Left lung (tissue), 10 donors: ENCODE results near the gene NPBWR2. TPM values are rescaled to one million over a fixed set of nuclear protein-coding genes. Genes with fewer than 3 reads are reported as not detected.

Source experiments
- ATAC-seq: fragments of 200-7000 bp; cut with Tn5 transposase; one replicate; pipeline ENCODE4 v1.9.1; 2020; ENCODE audit warnings: moderate library complexity
- DNase-seq, 4 donors: peaks; one replicate each; pipeline ENCODE4 v3.0.0-alpha.2; 2013 to 2020
- H3K27ac ChIP-seq, 2 donors: fragments of 200-600 bp; sonication (generic) in 1 of 2; one replicate each; pipeline versions ENCODE4 v1.5.0 to v1.8.0; 2020 to 2021
- H3K27me3 ChIP-seq, 2 donors: fragments of 200-600 bp; sonication (generic) in 1 of 2; one replicate each; pipeline versions ENCODE4 v1.5.0 to v1.8.0; 2020 to 2021
- H3K36me3 ChIP-seq, 2 donors: fragments of 200-600 bp; sonication (generic) in 1 of 2; one replicate each; pipeline versions ENCODE4 v1.5.0 to v1.8.0; 2020 to 2021
- H3K4me1 ChIP-seq, 2 donors: fragments of 200-600 bp; one replicate each; pipeline ENCODE4 v1.8.0; 2021
- H3K4me3 ChIP-seq, 2 donors: fragments of 200-600 bp; sonication (generic) in 1 of 2; one replicate each; pipeline versions ENCODE4 v1.5.0 to v1.8.0; 2020 to 2021; ENCODE audit warnings: mild to moderate bottlenecking in 1 of 2
- H3K9me3 ChIP-seq, 2 donors: fragments of 200-600 bp; sonication (generic) in 1 of 2; one replicate each; pipeline versions ENCODE4 v1.5.0 to v1.8.0; 2020 to 2021
- CTCF ChIP-seq, 2 donors: fragments of 200-600 bp; sonication (generic) in 1 of 2; IDR thresholded peaks; one replicate each; pipeline versions ENCODE4 v1.5.0 to v1.8.0; 2021; ENCODE audit warnings: antibody characterized with exemption in 2 of 2
- intact Hi-C, 2 donors: fragments of 100-400 bp; cut with DNase I; formaldehyde crosslinking; loops; one replicate each; pipeline versions ENCODE4 v1.11.2 to v1.14.2; 2022
- polyA plus RNA-seq, 6 donors: library from polyadenylated mRNA; unstranded; fragments of 120-200 nt; gene quantifications; one replicate each; pipeline ENCODE4 v1.2.1, GENCODE V29; 2013; ENCODE audit not compliant: insufficient read length in 6 of 6
- total RNA-seq, 2 donors: library from RNA; stranded (reverse); fragmentation: NEBNext Ultra II Directional; extraction: Animal tissue kit (Norgen Biotek cat#: 25700); gene quantifications; one replicate each; pipeline ENCODE4 v1.2.1, GENCODE V29; 2021
- donor health status: DM: no; HTN: yes; CAD: no.
- donor health status: DM: no; HTN: no; CAD: no.

NPBWR2 gene
- total and polyA plus RNA-seq, 8 donors, result not detected

GRCh38 chr20:64100946-64101688, 6.2 kb downstream of the NPBWR2 start:
- H3K4me1 ChIP-seq, result peaks cover 6 to 14% of the 10 kb centered on the region in 2 donors
- peaks cover 26 to 53% of the 10 kb centered on the region in 2 donors for H3K27me3 ChIP-seq
- intact Hi-C loops, result no loop called here
- no peak overlapping the region for H3K27ac ChIP-seq
- no peak for TF ChIP-seq CTCF (IDR thresholded peaks at IDR 0.05)
- DNase-seq, result peak in 1 of 4 donors; percentile 20
- peaks cover 0 to 23% of the 10 kb centered on the region in 2 donors for H3K36me3 ChIP-seq
- no peak for ATAC-seq
- no peaks in the 10 kb centered on the region for H3K9me3 ChIP-seq
- H3K4me3 ChIP-seq, result no peak overlapping the region

- Histone ChIP-seq H3K4me1 (peaks cover 6 to 14% of the 10 kb centered on the region in 2 donors), H3K4me3 (no peak overlapping the region), H3K36me3 (peaks cover 0 to 23% of the 10 kb centered on the region in 2 donors), H3K27ac (no peak overlapping the region), H3K9me3 (no peaks in the 10 kb centered on the region), H3K27me3 (peaks cover 26 to 55% of the 10 kb centered on the region in 2 donors)
- intact Hi-C loops, result no loop called here
- peak in 1 of 4 donors; percentile 11 for DNase-seq
- ATAC-seq, result no peak
- no peak for TF ChIP-seq CTCF (IDR thresholded peaks at IDR 0.05)
Observed at GRCh38 chr20:64100566-64100888, 6.8 kb downstream of the NPBWR2 start.

GRCh38 chr20:64099880-64100565, 7.3 kb downstream of the NPBWR2 start:
- ATAC-seq (no peak), DNase-seq (peak in 1 of 4 donors; percentile 34)
- no peak overlapping the region for H3K4me3 ChIP-seq
- intact Hi-C loops, result no loop called here
- H3K27me3 ChIP-seq, result peaks cover 26 to 56% of the 10 kb centered on the region in 2 donors
- peaks cover 6 to 14% of the 10 kb centered on the region in 2 donors for H3K4me1 ChIP-seq
- no peaks in the 10 kb centered on the region for H3K9me3 ChIP-seq
- TF ChIP-seq CTCF (IDR thresholded peaks at IDR 0.05), result no peak
- H3K36me3 ChIP-seq, result peaks cover 0 to 23% of the 10 kb centered on the region in 2 donors
- no peak overlapping the region for H3K27ac ChIP-seq

- Histone ChIP-seq H3K27me3 (peaks cover 26 to 52% of the 10 kb centered on the region in 2 donors), H3K4me1 (peaks cover 6 to 14% of the 10 kb centered on the region in 2 donors), H3K36me3 (peaks cover 0 to 23% of the 10 kb centered on the region in 2 donors), H3K4me3 (no peak overlapping the region), H3K9me3 (no peaks in the 10 kb centered on the region), H3K27ac (no peak overlapping the region)
- ATAC-seq (no peak), DNase-seq (peak in 1 of 4 donors; percentile 54)
- intact Hi-C loops, result no loop called here
- no peak for TF ChIP-seq CTCF (IDR thresholded peaks at IDR 0.05)
Observed at GRCh38 chr20:64099086-64099786, 8.1 kb downstream of the NPBWR2 start.
